DND-41 (cell line): ENCODE results near the gene OR11G2.
"Not testable (repeated sequence)": the region's sequence is repeated elsewhere in the genome, so short reads cannot be mapped to it uniquely, and the experiment has no call there.

Experiments
- ATAC-seq: fragments of 200-7000 bp; cut with Tn5 transposase; 3 replicates; pipeline ENCODE4 v1.9.1; 2021; ENCODE audit warnings: low read depth; ENCODE audit not compliant: insufficient read depth
- DNase-seq: peaks from one replicate; pipeline ENCODE4 v3.0.0-alpha.2; 2020
- H2AFZ ChIP-seq: 2 replicates; pipeline ENCODE4 v1.6.0; 2012; ENCODE audit warnings: low read depth, low read length
- H3K27ac ChIP-seq: 2 replicates; pipeline ENCODE4 v1.5.1; 2012; ENCODE audit warnings: low read length, inconsistent platforms
- H3K27me3 ChIP-seq: fragments of 200-600 bp; sonication (generic); 2 replicates; pipeline ENCODE4 v1.6.0; 2012; ENCODE audit warnings: low read length, mild to moderate bottlenecking, inconsistent platforms; ENCODE audit not compliant: insufficient read depth, poor library complexity
- H3K36me3 ChIP-seq: 2 replicates; pipeline ENCODE4 v1.5.1; 2012; ENCODE audit warnings: low read length, inconsistent platforms; ENCODE audit not compliant: insufficient read depth
- H3K4me1 ChIP-seq: 2 replicates; pipeline ENCODE4 v1.5.1; 2012; ENCODE audit warnings: mild to moderate bottlenecking, low read length; ENCODE audit not compliant: insufficient read depth
- H3K4me2 ChIP-seq: 2 replicates; pipeline ENCODE4 v1.6.0; 2012; ENCODE audit warnings: mild to moderate bottlenecking, moderate library complexity, low read length, inconsistent platforms; ENCODE audit not compliant: insufficient read depth
- H3K4me3 ChIP-seq, 2 experiments: fragments of 200-600 bp in 1 of 2; shearing (Covaris generic) in 1 of 2; 2 replicates each; pipeline ENCODE4 v1.5.1; 2012 to 2016; ENCODE audit warnings: inconsistent platforms in 2 of 2, low read length in 2 of 2, mild to moderate bottlenecking in 2 of 2, low read depth in 1 of 2, moderate library complexity in 1 of 2
- H3K79me2 ChIP-seq: 2 replicates; pipeline ENCODE4 v1.6.0; 2012; ENCODE audit warnings: low read length, inconsistent platforms; ENCODE audit not compliant: insufficient read depth
- H3K9ac ChIP-seq: 2 replicates; pipeline ENCODE4 v1.6.0; 2012; ENCODE audit warnings: low read depth, mild to moderate bottlenecking, inconsistent platforms, low read length, moderate library complexity
- H3K9me3 ChIP-seq: 2 replicates; pipeline ENCODE4 v1.5.1; 2012; ENCODE audit warnings: low read length, moderate library complexity, mild to moderate bottlenecking, inconsistent platforms; ENCODE audit not compliant: insufficient read depth, severe bottlenecking
- H4K20me1 ChIP-seq: 2 replicates; pipeline ENCODE4 v1.6.0; 2012; ENCODE audit warnings: low read length; ENCODE audit not compliant: insufficient read depth
- CTCF ChIP-seq: IDR thresholded peaks from 2 replicates; pipeline ENCODE4 v1.5.1; 2012; ENCODE audit warnings: borderline replicate concordance, low read length, moderate library complexity, mild to moderate bottlenecking; ENCODE audit not compliant: poor library complexity, severe bottlenecking; ENCODE audit errors: extremely low read depth
- EZH2 ChIP-seq: IDR thresholded peaks from 3 replicates; pipeline ENCODE4 v1.6.1; 2012; ENCODE audit warnings: borderline replicate concordance, low read depth, mild to moderate bottlenecking, moderate library complexity, low read length, inconsistent platforms; ENCODE audit not compliant: severe bottlenecking

The OR11G2 gene

GRCh38 chr14:20219033-20219432 is 28.3 kb downstream of the OR11G2 start:
- Histone ChIP-seq H3K27me3 (peaks cover 5% of the 10 kb centered on the region), H3K36me3 (no peaks in the 10 kb centered on the region), H2AFZ (no peak overlapping the region), H3K9ac (no peak overlapping the region), H3K4me3 (no peak overlapping the region), H4K20me1 (no peaks in the 10 kb centered on the region), H3K9me3 (no peaks in the 10 kb centered on the region), H3K27ac (no peak overlapping the region), H3K79me2 (no peaks in the 10 kb centered on the region), H3K4me1 (no peaks in the 10 kb centered on the region), H3K4me2 (no peak overlapping the region)
- ATAC-seq (no peak), DNase-seq (no peak)
- TF ChIP-seq CTCF (no peak), EZH2 (no peak)

GRCh38 chr14:20223410-20223809 is 32.7 kb downstream of the OR11G2 start, which contains the start of gene OR11H6:
Gene OR11H6 (plus strand): TSS chr14:20223710. CDS start chr14:20223710, 0 bp downstream.
- no peak within 1 kb of the TSS for H3K9ac ChIP-seq
- H3K9me3 ChIP-seq, result no peaks in the 10 kb centered on the region
- no peak within 1 kb of the TSS for H3K27ac ChIP-seq
- no peaks in the 10 kb centered on the region for H3K4me1 ChIP-seq
- H3K36me3 ChIP-seq, result no peaks in the 10 kb centered on the region
- H2AFZ ChIP-seq, result no peak within 1 kb of the TSS
- peaks cover 5% of the 10 kb centered on the region for H3K27me3 ChIP-seq
- TF ChIP-seq EZH2 (no peak), CTCF (no peak)
- no peak within 1 kb of the TSS for H3K4me2 ChIP-seq
- no peak within 1 kb of the TSS for H3K4me3 ChIP-seq
- H3K79me2 ChIP-seq, result no peaks in the 10 kb centered on the region
- DNase-seq (no peak), ATAC-seq (no peak)
- no peaks in the 10 kb centered on the region for H4K20me1 ChIP-seq

- Histone ChIP-seq H3K27ac (no peak within 1 kb of the TSS), H3K9me3 (no peaks in the 10 kb centered on the region), H3K36me3 (no peaks in the 10 kb centered on the region), H3K4me1 (no peaks in the 10 kb centered on the region), H3K79me2 (no peaks in the 10 kb centered on the region), H2AFZ (no peak within 1 kb of the TSS), H3K9ac (no peak within 1 kb of the TSS), H3K4me3 (no peak within 1 kb of the TSS), H3K4me2 (no peak within 1 kb of the TSS), H4K20me1 (no peaks in the 10 kb centered on the region), H3K27me3 (no peaks in the 10 kb centered on the region)
- ATAC-seq (no peak), DNase-seq (no peak)
- TF ChIP-seq CTCF (no peak), EZH2 (no peak)
These were observed 38.0 kb downstream of the OR11G2 start, which contains the start of gene OR11H7 for GRCh38 chr14:20228681-20229080. Gene OR11H7 (plus strand): TSS chr14:20228981.

- not testable (repeated sequence) for H3K9me3 ChIP-seq, H3K27ac ChIP-seq, H3K79me2 ChIP-seq, H3K27me3 ChIP-seq, H3K9ac ChIP-seq, ATAC-seq, H3K4me1 ChIP-seq, H3K4me3 ChIP-seq, H3K4me2 ChIP-seq, H2AFZ ChIP-seq, H3K36me3 ChIP-seq, DNase-seq, H4K20me1 ChIP-seq
These were observed 44.7 kb downstream of the OR11G2 start for GRCh38 chr14:20235415-20235814.
